ENCODE measurements around the gene PDE6A.

The PDE6A gene

DNA sequence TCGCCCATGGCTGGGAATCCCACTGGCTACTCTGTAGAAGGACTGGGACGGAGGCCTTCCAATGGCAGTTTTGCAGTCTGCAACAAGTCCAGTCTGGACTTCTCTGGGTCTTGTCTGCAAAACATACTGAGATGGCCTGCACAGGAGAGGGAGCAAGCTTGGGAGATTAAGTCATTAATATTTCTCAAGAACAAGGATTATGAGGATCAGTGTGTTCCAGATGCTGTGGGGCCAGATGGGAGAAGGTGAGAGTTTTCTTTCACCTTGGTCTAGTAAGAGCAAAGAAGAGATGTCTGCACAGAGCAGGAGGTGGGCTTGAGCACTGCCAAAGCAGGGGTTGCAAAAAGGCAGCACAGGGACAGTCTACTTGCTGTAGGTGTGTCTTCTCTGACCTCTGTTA lies at the start of gene PDE6A:
Gene PDE6A, minus strand, starts transcription at position 128 of the 400 bp plus-strand sequence. Its CDS starts 120 bp downstream, at position 8.
- TF ChIP-seq GATA1 (IDR thresholded peaks at IDR 0.05; ENCODE audit: low read depth, low read length), result no peak
- TF ChIP-seq POLR2A (IDR thresholded peaks at IDR 0.05; ENCODE audit: low read length), result no peak
- no peak for DNase-seq

DNA sequence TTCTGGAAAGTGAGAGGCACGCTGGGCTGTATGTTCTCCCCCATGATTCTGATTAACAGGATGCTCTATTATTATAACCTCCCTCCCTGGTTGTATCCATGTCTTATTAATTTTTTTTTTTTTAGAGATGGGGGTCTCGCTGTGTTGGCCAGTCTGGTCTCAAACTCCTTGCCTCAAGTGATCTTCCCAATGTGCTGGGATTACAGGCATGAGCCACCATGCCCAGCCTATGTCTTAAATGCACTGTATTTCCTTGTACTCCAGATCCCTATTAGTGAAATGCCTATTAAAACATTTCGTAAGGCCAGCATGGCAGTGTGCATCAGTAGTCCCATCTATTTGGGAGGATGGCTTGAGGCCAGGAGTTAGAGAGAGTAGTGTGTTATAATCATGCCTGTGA lies 48.9 kb upstream of the PDE6A start:
- DNase-seq, result no peak
- TF ChIP-seq GATA1 (IDR thresholded peaks at IDR 0.05; ENCODE audit: low read depth, low read length) (no peak), POLR2A (IDR thresholded peaks at IDR 0.05; ENCODE audit: low read length) (no peak)

DNA sequence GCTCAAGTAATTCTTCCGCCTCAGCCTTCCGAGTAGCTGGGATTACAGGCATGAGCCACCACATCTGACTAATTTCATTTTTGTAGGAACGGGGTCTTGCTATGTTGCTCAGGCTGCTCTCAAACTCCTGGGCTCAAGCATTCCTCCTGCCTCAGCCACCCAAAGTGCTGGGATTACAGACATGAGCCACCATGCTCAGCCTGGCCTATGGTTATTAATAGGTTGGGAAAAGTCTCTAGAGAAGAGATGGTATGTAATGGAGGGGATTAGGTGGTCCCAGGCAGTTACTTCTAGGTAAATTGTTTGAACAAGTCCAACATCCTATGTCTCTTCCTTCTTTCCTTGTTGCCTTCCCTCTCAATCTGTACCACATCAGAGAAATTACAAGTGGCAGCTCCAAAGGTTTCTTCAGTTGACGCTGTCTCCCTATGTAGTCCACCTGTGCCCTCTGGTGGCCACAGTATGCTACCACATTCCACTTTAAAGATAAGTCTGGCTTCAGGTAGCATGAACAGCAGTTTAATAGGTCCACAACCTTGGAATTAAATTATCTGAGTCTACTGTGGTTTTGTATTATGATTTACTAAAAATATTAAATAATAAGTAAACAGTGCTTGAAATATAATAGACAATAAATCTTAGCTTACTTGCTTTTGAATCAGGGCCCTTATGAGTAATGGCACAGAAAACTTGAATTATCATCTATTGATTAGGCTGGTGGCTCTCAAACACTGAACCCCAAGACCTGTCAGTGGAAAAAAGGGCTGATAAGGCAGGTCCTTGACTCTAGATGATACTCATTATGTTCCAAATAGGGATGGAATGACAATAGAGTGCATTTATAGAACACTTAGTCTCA lies 46.2 kb upstream of the PDE6A start:
- peak; percentile 79 to 90 for DNase-seq

DNA sequence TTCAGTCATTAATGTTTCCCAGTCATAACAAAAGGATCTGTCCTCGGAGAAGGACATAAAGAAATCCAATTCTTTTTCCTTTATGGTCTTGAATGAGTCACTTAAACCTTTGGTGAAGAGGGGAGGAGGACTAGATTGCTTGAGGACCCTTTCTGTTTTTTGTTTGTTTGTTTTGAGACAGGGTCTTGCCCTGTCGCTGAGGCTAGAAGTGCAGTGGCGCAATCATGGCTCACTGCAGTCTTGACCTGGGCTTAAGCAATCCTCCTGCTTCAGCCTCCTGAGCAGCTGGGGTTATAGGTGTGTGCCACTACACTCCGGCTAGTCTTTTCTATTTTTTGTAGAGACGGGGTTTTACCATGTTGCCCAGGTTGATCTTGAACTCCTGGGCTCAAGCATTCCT lies 43.5 kb upstream of the PDE6A start:
- DNase-seq, result no peak
- TF ChIP-seq POLR2A (IDR thresholded peaks at IDR 0.05; ENCODE audit: low read length) (no peak), GATA1 (IDR thresholded peaks at IDR 0.05; ENCODE audit: low read depth, low read length) (no peak)

More for the DNA sequence above, 46.2 kb upstream of the PDE6A start:
- TF ChIP-seq GATA1 (IDR thresholded peaks at IDR 0.05; ENCODE audit: low read depth, low read length) (no peak), POLR2A (IDR thresholded peaks at IDR 0.05; ENCODE audit: low read length) (peak; percentile 12)

DNA sequence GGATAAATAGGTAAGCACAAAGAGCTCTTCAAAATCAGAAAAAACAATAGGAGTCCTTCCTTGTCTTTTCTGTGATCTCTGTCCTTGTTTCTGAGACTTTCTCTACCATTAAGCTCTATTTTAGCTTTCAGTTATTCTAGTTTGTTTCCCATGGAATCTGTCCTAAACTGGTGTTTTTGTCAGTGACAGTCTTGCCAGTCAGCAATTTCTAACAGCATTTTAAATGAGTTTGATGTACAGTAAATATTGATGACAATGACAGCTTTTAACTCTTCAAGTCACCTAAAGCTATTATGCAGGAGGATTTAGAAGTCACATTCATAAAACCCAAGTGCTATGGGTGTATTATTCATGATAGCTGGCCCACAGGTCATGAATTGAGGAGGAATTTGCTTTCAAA lies 37.9 kb upstream of the PDE6A start:
- no peak for DNase-seq
- no peak for TF ChIP-seq GATA1 (IDR thresholded peaks at IDR 0.05; ENCODE audit: low read depth, low read length)
- no peak for TF ChIP-seq POLR2A (IDR thresholded peaks at IDR 0.05; ENCODE audit: low read length)

DNA sequence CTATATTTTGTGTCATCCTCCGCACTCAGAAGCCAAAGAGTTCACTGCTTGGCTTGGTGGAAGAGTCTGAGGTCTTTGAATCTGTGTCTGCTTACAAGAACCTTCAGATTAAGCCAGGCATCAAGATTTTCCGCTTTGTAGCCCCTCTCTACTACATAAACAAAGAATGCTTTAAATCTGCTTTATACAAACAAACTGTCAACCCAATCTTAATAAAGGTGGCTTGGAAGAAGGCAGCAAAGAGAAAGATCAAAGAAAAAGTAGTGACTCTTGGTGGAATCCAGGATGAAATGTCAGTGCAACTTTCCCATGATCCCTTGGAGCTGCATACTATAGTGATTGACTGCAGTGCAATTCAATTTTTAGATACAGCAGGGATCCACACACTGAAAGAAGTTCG lies 36.6 kb upstream of the PDE6A start:
- TF ChIP-seq GATA1 (IDR thresholded peaks at IDR 0.05; ENCODE audit: low read depth, low read length), result no peak
- no peak for TF ChIP-seq POLR2A (IDR thresholded peaks at IDR 0.05; ENCODE audit: low read length)
- DNase-seq, result no peak

DNA sequence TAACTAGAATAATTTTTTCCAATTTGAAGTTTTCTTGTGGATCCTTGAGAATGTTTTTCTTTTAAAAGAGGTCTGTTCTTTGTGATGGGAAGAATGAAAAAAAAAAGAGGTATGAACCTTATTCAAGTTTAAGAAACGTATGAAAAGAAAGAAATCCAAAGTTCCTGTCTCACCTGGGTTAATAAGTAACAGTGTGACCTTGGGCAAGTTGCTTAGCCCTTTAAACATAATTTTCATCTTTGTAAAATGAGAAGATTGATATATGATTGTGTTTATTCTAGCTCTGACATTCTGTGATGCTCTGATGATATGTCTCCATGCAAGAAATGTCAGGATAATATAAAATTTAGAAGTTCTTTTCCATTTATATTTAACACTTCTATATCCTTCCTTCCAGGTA lies 35.3 kb upstream of the PDE6A start:
- no peak for DNase-seq
- TF ChIP-seq POLR2A (IDR thresholded peaks at IDR 0.05; ENCODE audit: low read length), result no peak
- TF ChIP-seq GATA1 (IDR thresholded peaks at IDR 0.05; ENCODE audit: low read depth, low read length), result no peak

DNA sequence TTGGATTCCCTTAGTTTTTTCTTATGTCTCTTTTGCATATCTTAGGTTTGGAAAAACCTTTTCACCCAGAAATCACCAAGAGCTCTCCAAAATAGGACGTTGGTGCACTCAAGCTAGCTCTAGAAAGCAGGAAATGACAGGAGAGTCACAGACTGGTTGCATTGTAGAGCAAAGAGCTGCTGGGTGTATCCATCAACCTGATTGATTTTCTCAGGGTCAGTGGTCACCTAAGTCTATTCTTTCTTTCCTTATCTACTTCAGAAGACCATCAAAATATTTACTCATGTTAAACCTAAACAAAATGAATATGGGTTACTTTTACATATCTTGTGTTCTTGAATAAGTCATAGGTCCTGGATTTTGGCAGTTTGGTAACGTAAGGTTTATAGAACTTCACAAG lies 30.8 kb upstream of the PDE6A start:
- DNase-seq, result no peak
- no peak for TF ChIP-seq POLR2A (IDR thresholded peaks at IDR 0.05; ENCODE audit: low read length)
- no peak for TF ChIP-seq GATA1 (IDR thresholded peaks at IDR 0.05; ENCODE audit: low read depth, low read length)

DNA sequence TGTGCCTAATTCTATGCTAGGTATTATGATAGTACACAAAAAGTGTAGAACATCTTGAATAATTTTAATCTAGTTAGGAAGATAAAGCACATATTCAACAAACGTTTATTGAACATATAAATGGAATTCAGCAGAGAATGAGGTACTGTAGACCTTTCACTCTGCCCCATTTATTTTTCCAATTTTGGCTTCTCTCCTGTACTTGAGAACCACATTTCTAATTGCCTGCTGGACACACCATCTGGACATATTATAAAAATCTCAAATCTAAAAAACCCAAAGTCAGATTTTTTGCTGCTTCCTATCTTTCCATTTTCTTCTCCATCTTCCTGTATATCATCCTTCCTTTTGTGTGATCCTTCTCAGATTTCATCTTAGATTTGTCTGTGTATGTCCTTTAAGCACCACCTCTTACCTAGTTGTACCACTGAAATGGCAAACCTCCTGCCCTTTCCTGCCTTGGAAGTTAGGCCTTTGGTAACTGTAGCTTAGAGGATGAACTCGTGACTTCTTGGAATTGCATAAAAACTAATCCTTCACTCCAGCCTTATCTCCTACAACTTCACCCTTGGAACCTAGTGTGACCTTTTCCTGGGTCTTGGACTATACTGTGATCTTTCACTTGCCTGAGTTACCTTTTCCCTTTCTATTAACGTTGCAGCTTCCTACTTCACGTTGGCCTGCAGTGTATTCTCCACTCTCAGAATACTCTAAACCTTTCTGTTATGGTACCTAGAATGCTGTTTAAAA lies 24.8 kb upstream of the PDE6A start:
- no peak for TF ChIP-seq POLR2A (IDR thresholded peaks at IDR 0.05; ENCODE audit: low read length)

DNA sequence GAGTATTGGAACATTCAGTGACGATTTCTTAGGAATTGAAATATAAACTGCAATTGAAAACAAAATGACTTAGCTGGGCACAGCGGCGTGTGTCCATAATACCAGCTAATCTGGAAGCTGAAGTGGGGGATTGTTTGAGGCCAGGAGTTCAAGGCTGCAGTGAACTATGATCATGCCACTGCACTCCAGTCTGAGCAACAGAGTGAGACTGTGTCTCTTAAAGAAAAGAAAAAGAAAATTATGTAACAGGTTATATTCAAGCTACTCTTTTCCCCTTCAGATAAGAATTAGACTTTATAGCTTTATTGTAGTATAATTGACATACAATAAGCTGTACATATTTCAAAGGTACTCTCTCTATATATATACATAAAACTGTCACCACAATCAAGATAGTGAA lies 22.4 kb upstream of the PDE6A start:
- no peak for TF ChIP-seq POLR2A (IDR thresholded peaks at IDR 0.05; ENCODE audit: low read length)
- no peak for TF ChIP-seq GATA1 (IDR thresholded peaks at IDR 0.05; ENCODE audit: low read depth, low read length)
- no peak for DNase-seq

More for the DNA sequence above, 24.8 kb upstream of the PDE6A start:
- DNase-seq, result no peak

DNA sequence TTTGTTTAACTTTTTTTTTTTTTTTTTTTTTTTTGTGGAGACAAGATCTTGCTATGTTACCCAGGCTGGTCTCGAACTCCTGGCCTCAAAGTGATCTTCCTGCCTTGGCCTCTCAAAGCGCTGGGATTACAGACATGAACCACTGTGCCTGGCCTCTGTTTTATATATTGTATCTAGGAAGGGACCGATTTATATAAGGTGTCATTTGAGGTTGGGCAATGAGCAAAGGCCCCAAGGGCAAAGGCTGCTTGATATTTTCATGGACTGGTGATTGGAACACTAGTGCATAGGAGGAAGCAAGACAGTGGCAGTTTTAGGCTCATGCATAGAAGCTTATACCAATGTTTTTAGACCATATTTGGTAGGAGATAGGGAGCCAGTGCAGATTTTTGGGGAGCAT lies 19.1 kb upstream of the PDE6A start:
- TF ChIP-seq GATA1 (IDR thresholded peaks at IDR 0.05; ENCODE audit: low read depth, low read length), result no peak
- no peak for TF ChIP-seq POLR2A (IDR thresholded peaks at IDR 0.05; ENCODE audit: low read length)

DNA sequence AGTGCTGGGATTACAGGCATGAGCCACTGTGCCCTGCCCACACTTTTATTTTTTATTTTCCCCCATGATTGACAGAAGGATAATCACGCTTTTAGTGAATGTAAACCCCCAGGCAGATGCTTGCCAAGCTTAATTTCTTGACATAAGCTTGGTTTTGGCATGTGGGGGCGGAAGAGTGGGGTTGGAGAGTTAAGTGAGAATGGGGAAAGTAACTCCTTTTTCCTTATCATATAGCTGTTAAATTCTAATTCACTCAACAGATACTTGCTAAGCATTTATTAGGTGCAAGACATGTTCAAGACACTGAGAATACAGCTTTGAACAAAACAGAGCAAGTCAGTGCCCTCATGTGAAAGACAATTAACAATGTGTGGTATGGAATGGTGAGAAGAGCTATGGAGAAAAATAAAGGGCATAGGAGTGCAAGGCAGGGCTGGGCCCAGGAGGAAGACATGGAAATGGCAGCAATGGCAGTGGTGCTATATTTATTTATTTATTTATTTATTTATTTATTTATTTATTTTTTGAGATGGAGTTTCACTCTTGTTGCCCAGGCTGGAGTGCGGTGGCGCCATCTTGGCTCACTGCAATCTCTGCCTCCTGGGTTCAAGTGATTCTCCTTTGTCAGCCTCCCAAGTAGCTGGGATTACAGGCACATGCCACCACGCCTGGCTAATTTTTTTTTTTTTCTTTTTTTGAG lies 18.2 kb upstream of the PDE6A start:
- TF ChIP-seq GATA1 (IDR thresholded peaks at IDR 0.05; ENCODE audit: low read depth, low read length) (no peak), POLR2A (IDR thresholded peaks at IDR 0.05; ENCODE audit: low read length) (no peak)
- no peak for DNase-seq

More for the DNA sequence above, 19.1 kb upstream of the PDE6A start:
- DNase-seq, result no peak

DNA sequence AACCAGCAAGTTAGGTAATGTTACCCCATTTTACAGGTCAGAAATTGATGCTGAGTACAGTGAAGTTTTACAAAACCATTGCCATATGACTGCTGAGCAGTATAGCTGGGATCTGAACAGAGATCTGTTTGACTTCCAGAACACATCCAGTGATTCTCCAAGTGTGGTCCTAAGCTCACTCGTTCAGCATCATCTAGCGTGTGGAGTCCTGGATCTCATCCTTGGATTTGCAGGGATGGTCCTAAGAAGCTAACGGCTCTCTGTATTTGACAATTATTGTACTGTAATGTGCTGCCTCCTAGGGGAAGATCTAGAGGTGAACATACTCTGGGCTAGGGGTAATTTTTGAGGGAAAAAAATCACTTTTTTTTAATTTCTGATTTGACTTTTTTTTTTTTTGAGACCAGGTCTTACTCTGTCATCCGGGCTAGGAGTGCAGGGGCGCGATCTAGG lies 17.4 kb upstream of the PDE6A start:
- peak; percentile 73 for TF ChIP-seq POLR2A (IDR thresholded peaks at IDR 0.05; ENCODE audit: low read length)
- TF ChIP-seq GATA1 (IDR thresholded peaks at IDR 0.05; ENCODE audit: low read depth, low read length), result no peak
- DNase-seq, result peak; percentile 49 to 66

DNA sequence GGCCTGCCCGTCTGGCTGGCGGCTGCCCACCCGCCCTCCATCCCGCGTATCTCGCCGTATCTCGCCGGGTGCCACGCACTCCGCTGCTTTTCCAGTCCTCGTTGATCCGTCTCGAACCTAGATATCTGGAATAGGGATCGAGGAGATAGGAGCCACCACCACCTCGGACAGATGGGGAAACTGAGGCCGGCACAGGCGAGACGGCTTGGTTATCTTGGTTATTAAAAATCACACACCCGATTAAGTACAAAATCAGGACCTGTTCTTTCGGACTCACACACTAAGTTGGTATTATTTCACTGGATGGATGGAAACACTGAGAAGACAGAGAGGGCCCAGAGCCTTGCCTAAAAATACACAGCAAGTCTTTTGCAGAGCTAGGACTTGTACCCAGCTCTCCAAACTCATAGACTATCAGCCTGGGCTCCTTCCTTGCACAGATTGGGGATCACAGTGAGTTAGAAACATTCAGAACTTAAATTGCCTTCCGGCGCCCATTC lies 16.6 kb upstream of the PDE6A start:
- DNase-seq, result no peak
- TF ChIP-seq GATA1 (IDR thresholded peaks at IDR 0.05; ENCODE audit: low read depth, low read length), result no peak
- TF ChIP-seq POLR2A (IDR thresholded peaks at IDR 0.05; ENCODE audit: low read length), result no peak

Data from erythroblast (primary cell).